Psoas muscle (tissue), 8 donors: ENCODE results near the gene SLC2A2. TPM values are rescaled to one million over a fixed set of nuclear protein-coding genes. Genes with fewer than 3 reads are reported as not detected.

Experiments
- ATAC-seq, 4 donors: fragments of 200-7000 bp; cut with Tn5 transposase; one replicate each; pipeline ENCODE4 v1.9.1; 2020; ENCODE audit warnings: moderate library complexity in 3 of 4, mild to moderate bottlenecking in 2 of 4
- DNase-seq, 2 donors: peaks; one replicate each; pipeline ENCODE4 v3.0.0-alpha.2; 2020
- H3K27ac ChIP-seq: fragments of 200-600 bp; one replicate; pipeline ENCODE4 v1.8.0; 2022
- H3K27me3 ChIP-seq, 3 donors: fragments of 200-600 bp in 1 of 3; one replicate each; pipeline versions ENCODE4 v1.6.1 to v1.8.0; 2013 to 2022; ENCODE audit warnings: low read length in 2 of 3, mild to moderate bottlenecking in 2 of 3, moderate library complexity in 1 of 3; ENCODE audit not compliant: insufficient read depth in 3 of 3
- H3K36me3 ChIP-seq, 2 donors: fragments of 200-600 bp in 1 of 2; one replicate each; pipeline versions ENCODE4 v1.6.1 to v1.8.0; 2013 to 2022; ENCODE audit warnings: low read depth in 1 of 2, mild to moderate bottlenecking in 1 of 2, moderate library complexity in 1 of 2; ENCODE audit not compliant: insufficient read depth in 1 of 2
- H3K4me1 ChIP-seq: fragments of 200-600 bp; one replicate; pipeline ENCODE4 v1.8.0; 2022
- H3K4me3 ChIP-seq: fragments of 200-600 bp; one replicate; pipeline ENCODE4 v1.8.0; 2022; ENCODE audit warnings: mild to moderate bottlenecking
- H3K9me3 ChIP-seq: fragments of 200-600 bp; one replicate; pipeline ENCODE4 v1.8.0; 2022
- CTCF ChIP-seq: fragments of 200-600 bp; IDR thresholded peaks from one replicate; pipeline ENCODE4 v1.8.0; 2022; ENCODE audit warnings: antibody characterized with exemption
- WGBS, 3 donors: extraction: QIAGEN DNeasy Blood & Tissue Kit; methylation state at CpG; one replicate each; pipeline versions ENCODE4 v1.1.6 to v1.1.7; 2013; 5-methylcytosine and 5-hydroxymethylcytosine counted together
- intact Hi-C, 2 donors: fragments of 100-400 bp; cut with DNase I; formaldehyde crosslinking; loops; one replicate each; pipeline versions ENCODE4 v1.11.0 to v1.14.2; 2022
- polyA plus RNA-seq, 3 donors: library from polyadenylated mRNA; stranded (reverse); fragments of 200-250 nt; gene quantifications; one replicate each; pipeline ENCODE4 v1.2.3, GENCODE V29; 2013
- total RNA-seq, 4 donors: library from RNA; stranded (reverse); fragmentation: NEBNext Ultra II Directional in 2 of 4; extraction: Animal tissue kit (Norgen Biotek cat#: 25700) in 2 of 4; gene quantifications; one replicate each; pipeline versions ENCODE4 v1.2.1 to v1.2.4, GENCODE V29; 2021 to 2023
- donor health status: healthy with polysubstance abuse.
- donor health status: DM: no; HTN: no; CAD: no; lungs with moderate emphysema.
- donor health status: Bipolar disorder and iron deficiency.
- donor health status: healthy.
- donor health status: DM: yes; HTN: yes; CAD: no.
- donor health status: DM: no; HTN: no; CAD: no.
- donor health status: DM: no; HTN: no; CAD: no.
- donor health status: DM: yes; HTN: yes; CAD: no.

SLC2A2 gene
- total and polyA plus RNA-seq, 7 donors = 0.05 TPM; not detected in 6

GRCh38 chr3:171058058-171058457, 31.5 kb upstream of the SLC2A2 start:
- H3K27me3 ChIP-seq = no peaks in the 10 kb centered on the region
- 87 to 94% (median 90%) methylated on average over 1 of the region's 1 CpG for WGBS, 3 donors
- intact Hi-C loops = loop anchor here in 1 of 2 donors (10.0 kb wide), 1 partner anchor 507 kb away; no protein-coding TSS in a partner anchor
- no peak overlapping the region for H3K27ac ChIP-seq
- no peak for ATAC-seq
- no peak overlapping the region for H3K4me3 ChIP-seq
- H3K4me1 ChIP-seq = no peaks in the 10 kb centered on the region
- DNase-seq = no peak
- TF ChIP-seq CTCF = no peak
- H3K36me3 ChIP-seq = peaks cover 4 to 7% of the 10 kb centered on the region in 2 donors
- H3K9me3 ChIP-seq = no peaks in the 10 kb centered on the region

GRCh38 chr3:171057072-171057471, 30.6 kb upstream of the SLC2A2 start:
- Histone ChIP-seq H3K4me3 (no peak overlapping the region), H3K27me3 (no peaks in the 10 kb centered on the region), H3K4me1 (no peaks in the 10 kb centered on the region), H3K9me3 (no peaks in the 10 kb centered on the region), H3K27ac (no peak overlapping the region), H3K36me3 (no peaks in the 10 kb centered on the region)
- TF ChIP-seq CTCF = no peak
- ATAC-seq = no peak
- DNase-seq = no peak
- intact Hi-C loops = loop anchor here in 1 of 2 donors (10.0 kb wide), 1 partner anchor 508 kb away; no protein-coding TSS in a partner anchor
- WGBS, 3 donors = 45 to 97% (median 91%) methylated on average over 1 of the region's 1 CpG

GRCh38 chr3:171056528-171056927, 30.0 kb upstream of the SLC2A2 start:
- no peak overlapping the region for H3K4me3 ChIP-seq
- intact Hi-C loops = loop anchor here in 1 of 2 donors (10.0 kb wide), 1 partner anchor 508 kb away; no protein-coding TSS in a partner anchor
- no peak for TF ChIP-seq CTCF

GRCh38 chr3:171055336-171056178, 29.0 kb upstream of the SLC2A2 start:
- no peak overlapping the region for H3K4me3 ChIP-seq
- DNase-seq (no peak), ATAC-seq (no peak)
- no peak overlapping the region for H3K27ac ChIP-seq
- 56 to 67% (median 59%) methylated on average over 4 of the region's 4 CpGs for WGBS, 3 donors
- H3K9me3 ChIP-seq = no peaks in the 10 kb centered on the region
- no peaks in the 10 kb centered on the region for H3K27me3 ChIP-seq
- TF ChIP-seq CTCF = no peak
- intact Hi-C loops = loop anchor here in 1 of 2 donors (10.0 kb wide), 1 partner anchor 509 kb away; no protein-coding TSS in a partner anchor
- no peaks in the 10 kb centered on the region for H3K4me1 ChIP-seq
- H3K36me3 ChIP-seq = no peaks in the 10 kb centered on the region

More at GRCh38 chr3:171056528-171056927, 30.0 kb upstream of the SLC2A2 start:
- 87 to 91% (median 90%) methylated on average over 5 of the region's 5 CpGs for WGBS, 3 donors
- H3K9me3 ChIP-seq = no peaks in the 10 kb centered on the region
- H3K36me3 ChIP-seq = no peaks in the 10 kb centered on the region
- H3K4me1 ChIP-seq = no peaks in the 10 kb centered on the region
- no peaks in the 10 kb centered on the region for H3K27me3 ChIP-seq
- no peak for DNase-seq
- no peak for ATAC-seq
- H3K27ac ChIP-seq = no peak overlapping the region
